ENCODE measurements around the gene ZNF26.

DNA sequence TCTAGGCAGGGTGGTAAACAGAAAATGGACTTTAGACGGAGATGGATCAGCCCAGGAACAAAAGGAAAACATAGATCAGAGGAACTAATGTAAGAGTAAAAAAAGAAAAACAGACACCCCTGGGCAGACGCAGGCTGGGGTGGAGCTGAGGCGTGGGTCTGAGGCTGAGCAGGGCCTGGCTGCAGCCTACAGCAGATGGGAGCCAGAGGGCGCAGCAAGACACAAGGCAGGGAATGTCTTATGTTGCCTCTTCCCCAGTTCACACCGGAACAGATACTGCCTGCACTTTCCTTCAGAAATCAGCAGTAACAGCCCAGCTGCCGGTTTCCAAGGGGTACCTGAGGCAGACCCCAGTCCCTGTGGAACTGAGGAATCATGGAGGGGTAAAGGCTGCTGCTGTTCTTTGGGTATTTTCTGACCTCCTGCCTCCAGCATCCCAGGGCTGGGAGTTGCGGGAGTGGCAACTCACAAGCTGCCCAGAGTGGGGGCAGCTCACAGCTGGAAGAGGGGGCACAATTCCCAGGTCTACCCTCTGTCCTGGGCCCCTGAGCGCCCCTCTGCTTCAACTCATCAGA is 39.8 kb upstream of the ZNF26 start:
- no peak for TF ChIP-seq ZFP30 (CRISPR knock-in tag; IDR thresholded peaks at IDR 0.05)
- TF ChIP-seq ZFP3 (CRISPR knock-in tag; IDR thresholded peaks at IDR 0.05) = no peak

All from SK-N-SH treated with all-trans-retinoic acid at 6 μM for 48 hours (cell line).